K562 (cell line): ENCODE measurements around the gene IFNGR2. TPM values are rescaled to one million over a fixed set of nuclear protein-coding genes. Genes with fewer than 3 reads are reported as not detected.

Experiments
- CBFB ChIP-seq: sonication (generic); formaldehyde crosslinking; IDR thresholded peaks from 2 replicates; pipeline ENCODE4 v1.4.0; 2020; ENCODE audit warnings: mild to moderate bottlenecking, missing genetic modification reagents
- CC2D1A ChIP-seq: fragments of 450-650 bp; IDR thresholded peaks from 2 replicates; pipeline ENCODE4 v1.6.1; 2017; ENCODE audit warnings: mild to moderate bottlenecking
- HSF4 ChIP-seq: fragments of 250-450 bp; sonication (Bioruptor Pico); IDR thresholded peaks from 2 replicates; pipeline ENCODE4 v2.1.2; 2022; ENCODE audit warnings: mild to moderate bottlenecking, moderate library complexity, borderline replicate concordance
- ILK ChIP-seq: fragments of 450-650 bp; IDR thresholded peaks from 2 replicates; pipeline ENCODE4 v1.6.1; 2016; ENCODE audit warnings: missing genetic modification characterization, low read depth, mild to moderate bottlenecking, missing compliant biosample characterization, moderate library complexity, borderline replicate concordance
- MEF2A ChIP-seq: IDR thresholded peaks from 2 replicates; pipeline ENCODE4 v1.6.1; 2011; ENCODE audit warnings: low read depth, mild to moderate bottlenecking, low read length, moderate library complexity; ENCODE audit not compliant: control insufficient read depth
- MYC ChIP-seq, 2 experiments: fragments of 250-450 bp in 1 of 2; sonication (Bioruptor Pico) in 1 of 2; IDR thresholded peaks; 2 replicates each; pipeline versions ENCODE4 v1.5.1 to v1.6.1; 2012 to 2021; ENCODE audit warnings: low read depth in 2 of 2, borderline replicate concordance in 1 of 2, improper control_type of control experiment in 1 of 2, low read length in 1 of 2, mild to moderate bottlenecking in 1 of 2, moderate library complexity in 1 of 2
- PHF21A ChIP-seq: fragments of 450-650 bp; IDR thresholded peaks from 2 replicates; pipeline ENCODE4 v1.6.1; 2017; ENCODE audit warnings: low read depth, borderline replicate concordance
- RHOXF2B ChIP-seq: fragments of 250-450 bp; sonication (Bioruptor Pico); conservative IDR thresholded peaks from 2 replicates; pipeline ENCODE4 v1.5.1; 2021
- SLC30A9 ChIP-seq: fragments of 250-450 bp; sonication (Bioruptor Pico); IDR thresholded peaks from 2 replicates; pipeline ENCODE4 v1.8.0; 2022; ENCODE audit warnings: mild to moderate bottlenecking, moderate library complexity
- SMARCA4 ChIP-seq: fragments of 450-650 bp; IDR thresholded peaks from 2 replicates; pipeline ENCODE4 v1.6.1; 2016
- SNAPC5 ChIP-seq: fragments of 250-450 bp; sonication (Bioruptor Pico); IDR thresholded peaks from 2 replicates; pipeline ENCODE4 v1.8.0; 2021; ENCODE audit warnings: moderate library complexity, mild to moderate bottlenecking, inconsistent platforms
- TAF15 ChIP-seq: fragments of 200-400 bp; formaldehyde crosslinking; IDR thresholded peaks from 2 replicates; pipeline ENCODE4 v1.6.1; 2017; ENCODE audit warnings: mild to moderate bottlenecking, low read depth, low read length, moderate library complexity
- ZFP1 ChIP-seq: fragments of 450-650 bp; formaldehyde crosslinking; IDR thresholded peaks from 2 replicates; pipeline ENCODE4 v1.4.0; 2020; ENCODE audit warnings: mild to moderate bottlenecking, mixed read lengths
- ZNF174 ChIP-seq: fragments of 250-450 bp; sonication (Bioruptor Pico); IDR thresholded peaks from 2 replicates; pipeline ENCODE4 v1.4.0; 2020; ENCODE audit warnings: mild to moderate bottlenecking
- ZNF318 ChIP-seq, 2 experiments: fragments of 450-650 bp; IDR thresholded peaks; 2 replicates each; pipeline ENCODE4 v1.6.1; 2016; ENCODE audit warnings: mild to moderate bottlenecking in 2 of 2, borderline replicate concordance in 1 of 2, low read depth in 1 of 2, moderate library complexity in 1 of 2
- ZNF354B ChIP-seq: fragments of 250-450 bp; sonication (Bioruptor Pico); IDR thresholded peaks from 2 replicates; pipeline ENCODE4 v1.4.0; 2020
- ZNF518B ChIP-seq: fragments of 250-450 bp; sonication (Bioruptor Pico); IDR thresholded peaks from 2 replicates; pipeline ENCODE4 v1.5.0; 2021; ENCODE audit warnings: mild to moderate bottlenecking, moderate library complexity
- ZNF76 ChIP-seq: fragments of 250-450 bp; sonication (Bioruptor Pico); IDR thresholded peaks from 2 replicates; pipeline ENCODE4 v1.4.0; 2020; ENCODE audit warnings: mild to moderate bottlenecking, moderate library complexity, borderline replicate concordance
- polyA plus RNA-seq, 8 experiments: library from polyadenylated mRNA; depleted of rRNA in 4 of 8; stranded (reverse) in 5 of 8; unstranded in 3 of 8; fragments of >200 nt; fragmentation: Nextera tagmentation in 2 of 8; fragmentation: Illumina TruSeq in 1 of 8; extraction: Ambion mirVana in 2 of 8; extraction: Trizol in 1 of 8; gene quantifications; 2 replicates each; pipeline versions ENCODE4 v1.2.1 to v1.2.3, GENCODE V29; 2011 to 2014; ENCODE audit warnings: inconsistent platforms in 1 of 8, missing spikeins in 1 of 8
- total RNA-seq, 7 experiments: library from RNA; depleted of rRNA in 6 of 7; stranded (reverse); fragments of >200 nt in 6 of 7; fragmentation: Illumina TruSeq in 2 of 7; extraction: Trizol in 2 of 7; gene quantifications; 2 replicates each; pipeline versions ENCODE4 v1.2.1 to v1.2.3, GENCODE V29; 2011 to 2021; ENCODE audit warnings: low replicate concordance in 1 of 7

The IFNGR2 gene
- total and polyA plus RNA-seq, 9 of the 15 experiments (the other 6 are each of a cell fraction or from before 2014, with no cell fraction given) = 6.7 to 58.0 (median 28.5) TPM

GRCh38 chr21:33368124-33368523 is 35.1 kb upstream of the IFNGR2 start (continued):
- no peak for TF ChIP-seq PHF21A
- TF ChIP-seq CBFB (CRISPR knock-in tag) = no peak
- no peak for TF ChIP-seq MEF2A
- peak; percentile 84 for TF ChIP-seq SMARCA4
- TF ChIP-seq MYC (IDR thresholded peaks at IDR 0.05; ENCODE audit: low read depth, low read length) = peak; percentile 44; the same call in 1 of the 2 replicates
- TF ChIP-seq MYC (CRISPR knock-in tag; IDR thresholded peaks at IDR 0.05; ENCODE audit: borderline replicate concordance, low read depth) = no peak
- peak; percentile 83 for TF ChIP-seq CC2D1A
- peak; percentile 61; the same call in 1 of the 2 replicates for TF ChIP-seq ZNF354B (CRISPR knock-in tag)
- TF ChIP-seq ZNF318 (IDR thresholded peaks at IDR 0.05; ENCODE audit: borderline replicate concordance in 1 of 2, low read depth in 1 of 2) = no peak
- TF ChIP-seq SNAPC5 = no peak
- no peak for TF ChIP-seq ILK (tag)
- no peak for TF ChIP-seq ZNF518B (CRISPR knock-in tag)
- no peak for TF ChIP-seq SLC30A9 (CRISPR knock-in tag)
- TF ChIP-seq TAF15 = no peak
- TF ChIP-seq ZNF76 (CRISPR knock-in tag) = no peak
- TF ChIP-seq ZFP1 (CRISPR knock-in tag) = no peak
- no peak for TF ChIP-seq ZNF174 (CRISPR knock-in tag)
- no peak for TF ChIP-seq HSF4
- no peak for TF ChIP-seq RHOXF2B (CRISPR knock-in tag)
